KBM-7 (cell line): ENCODE results near the gene COPS3.

ENCODE experiments used
- DNase-seq: peaks from one replicate; pipeline ENCODE4 v3.0.0-alpha.2; 2015
- in situ Hi-C: fragments of 300-500 bp; cut with MboI; formaldehyde crosslinking; loops from 2 replicates; pipeline ENCODE4 v1.14.3; 2020; ENCODE audit warnings: low sequenced_read_pairs, low pct_unique_long_range_greater_than_20kb, mixed read lengths

Gene COPS3

GRCh38 chr17:17226451-17227265 lies 54.4 kb downstream of the COPS3 start:
- in situ Hi-C loops, result no loop called here
- DNase-seq, result no peak

GRCh38 chr17:17225901-17226300 lies 55.1 kb downstream of the COPS3 start:
- no peak for DNase-seq
- in situ Hi-C loops, result no loop called here

- DNase-seq, result no peak
- in situ Hi-C loops, result no loop called here
Observed at GRCh38 chr17:17224137-17224536, 56.9 kb downstream of the COPS3 start.

GRCh38 chr17:17223736-17224135 lies 57.3 kb downstream of the COPS3 start:
- in situ Hi-C loops, result no loop called here
- DNase-seq, result no peak

GRCh38 chr17:17221329-17221728 lies 59.7 kb downstream of the COPS3 start:
- in situ Hi-C loops, result no loop called here
- DNase-seq, result no peak

- no peak for DNase-seq
- in situ Hi-C loops, result no loop called here
Observed at GRCh38 chr17:17220529-17220928, 60.5 kb downstream of the COPS3 start.

GRCh38 chr17:17217995-17218394 lies 63.1 kb downstream of the COPS3 start:
- no peak for DNase-seq
- in situ Hi-C loops, result no loop called here

GRCh38 chr17:17216776-17217175 lies 64.3 kb downstream of the COPS3 start:
- DNase-seq, result no peak
- in situ Hi-C loops, result no loop called here

GRCh38 chr17:17216236-17216635 lies 64.8 kb downstream of the COPS3 start:
- no peak for DNase-seq
- in situ Hi-C loops, result no loop called here

- no peak for DNase-seq
- in situ Hi-C loops, result no loop called here
Observed at GRCh38 chr17:17215575-17215974, 65.5 kb downstream of the COPS3 start.

- DNase-seq, result no peak
- in situ Hi-C loops, result no loop called here
Observed at GRCh38 chr17:17214646-17215436, 66.2 kb downstream of the COPS3 start.

- no peak for DNase-seq
- in situ Hi-C loops, result no loop called here
Observed at GRCh38 chr17:17213775-17214174, 67.3 kb downstream of the COPS3 start.

GRCh38 chr17:17207998-17208397 lies 73.0 kb downstream of the COPS3 start:
- no peak for DNase-seq
- in situ Hi-C loops, result loop anchor here (5.0 kb wide), 1 partner anchor 61 kb away; no protein-coding TSS in a partner anchor

GRCh38 chr17:17206913-17207335 lies 74.1 kb downstream of the COPS3 start:
- in situ Hi-C loops, result loop anchor here (5.0 kb wide), 1 partner anchor 60 kb away; no protein-coding TSS in a partner anchor
- DNase-seq, result no peak

GRCh38 chr17:17206124-17206912 lies 74.7 kb downstream of the COPS3 start, which contains the start of gene PLD6:
Gene PLD6, minus strand, starts transcription at chr17:17206333. Its CDS starts 47 bp downstream, at chr17:17206286.
- in situ Hi-C loops, result loop anchor here (5.0 kb wide), 1 partner anchor 59 kb away; no protein-coding TSS in a partner anchor

GRCh38 chr17:17205368-17206123 lies 75.5 kb downstream of the COPS3 start:
- DNase-seq, result peak; percentile 82
- in situ Hi-C loops, result loop anchor here (5.0 kb wide), 1 partner anchor 58 kb away; no protein-coding TSS in a partner anchor

More at GRCh38 chr17:17206124-17206912, 74.7 kb downstream of the COPS3 start, which contains the start of gene PLD6:
- DNase-seq, result peak; percentile 98

- DNase-seq, result no peak
- in situ Hi-C loops, result loop anchor here (5.0 kb wide), 1 partner anchor 57 kb away; no protein-coding TSS in a partner anchor
Observed at GRCh38 chr17:17204635-17205231, 76.3 kb downstream of the COPS3 start.

- DNase-seq, result no peak
- in situ Hi-C loops, result no loop called here
Observed at GRCh38 chr17:17204041-17204591, 76.9 kb downstream of the COPS3 start.
